Activated B cell treated with CpG ODN at 0.5 μM for 24 hours (primary cell): Measurements from ENCODE around the gene SUPT20HL1. TPM values are rescaled to one million over a fixed set of nuclear protein-coding genes. Genes with fewer than 3 reads are reported as not detected.
"Not testable (repeated sequence)": the region's sequence is repeated elsewhere in the genome, so short reads cannot be mapped to it uniquely, and the experiment has no call there.

Experiments used
- ATAC-seq: fragments of 200-7000 bp; cut with Tn5 transposase; one replicate; pipeline ENCODE4 v1.10.0; 2021; ENCODE audit warnings: low read depth, mild to moderate bottlenecking, moderate library complexity
- CTCF ChIA-PET: fragments of 350-600 bp; sonication (Branson Sonifier 250); formaldehyde crosslinking; loops from one replicate; lab custom pipeline; 2021; ENCODE audit warnings: antibody characterized with exemption; lab: Charles Lee
- POLR2A ChIA-PET: fragments of 350-600 bp; sonication (Branson Sonifier 250); formaldehyde crosslinking; loops from one replicate; lab custom pipeline; 2021; ENCODE audit warnings: antibody characterized with exemption; lab: Charles Lee
- DNase-seq: peaks from one replicate; pipeline ENCODE4 v3.0.0; 2022
- H3K27ac Mint-ChIP-seq: one replicate; pipeline ENCODE4 v1.8.0; 2020; ENCODE audit warnings: mixed read lengths
- H3K27me3 Mint-ChIP-seq: one replicate; pipeline ENCODE4 v1.8.0; 2021; ENCODE audit warnings: mixed read lengths
- H3K36me3 Mint-ChIP-seq: one replicate; pipeline ENCODE4 v1.8.0; 2021; ENCODE audit warnings: low read depth, mixed read lengths
- H3K4me1 Mint-ChIP-seq: one replicate; pipeline ENCODE4 v1.8.0; 2021; ENCODE audit warnings: mixed read lengths
- H3K4me3 Mint-ChIP-seq: one replicate; pipeline ENCODE4 v1.8.0; 2020; ENCODE audit warnings: mild to moderate bottlenecking, mixed read lengths
- H3K9me3 Mint-ChIP-seq: one replicate; pipeline ENCODE4 v1.8.0; 2020; ENCODE audit warnings: mixed read lengths
- CTCF ChIP-seq: fragments of 200-600 bp; IDR thresholded peaks from one replicate; pipeline ENCODE4 v1.8.0; 2022; ENCODE audit warnings: antibody characterized with exemption, mild to moderate bottlenecking
- intact Hi-C: fragments of 100-400 bp; cut with micrococcal nuclease; formaldehyde crosslinking; loops from one replicate; pipeline ENCODE4 v1.15.1; 2024
- total RNA-seq: library from RNA; stranded (reverse); gene quantifications from 2 replicates; pipeline ENCODE4 v1.2.3, GENCODE V29; 2022

The SUPT20HL1 gene
- total RNA-seq, 1 donor from 2014 or later = not detected

- no peaks in the 10 kb centered on the region for H3K36me3 Mint-ChIP-seq
Measured at GRCh38 chrX:24378706-24379105, 18.3 kb downstream of the SUPT20HL1 start.

GRCh38 chrX:24380262-24381187 is 20.1 kb downstream of the SUPT20HL1 start:
- H3K27ac Mint-ChIP-seq = no peak overlapping the region
- H3K27me3 Mint-ChIP-seq = peaks cover 3% of the 10 kb centered on the region
- ChIA-PET CTCF (no interaction called here), POLR2A (no interaction called here)
- no peaks in the 10 kb centered on the region for H3K4me1 Mint-ChIP-seq
- no peaks in the 10 kb centered on the region for H3K36me3 Mint-ChIP-seq
- ATAC-seq = no peak
- intact Hi-C loops = no loop called here
- no peak overlapping the region for H3K4me3 Mint-ChIP-seq
- H3K9me3 Mint-ChIP-seq = peaks cover 2% of the 10 kb centered on the region
- no peak for DNase-seq
- no peak for TF ChIP-seq CTCF

More at GRCh38 chrX:24378706-24379105, 18.3 kb downstream of the SUPT20HL1 start:
- ChIA-PET POLR2A (no interaction called here), CTCF (no interaction called here)
- Mint-ChIP-seq H3K4me3 (no peak overlapping the region), H3K4me1 (no peaks in the 10 kb centered on the region), H3K27me3 (peaks cover 1% of the 10 kb centered on the region), H3K27ac (no peak overlapping the region), H3K9me3 (no peaks in the 10 kb centered on the region)
- no peak for TF ChIP-seq CTCF
- intact Hi-C loops = no loop called here
- ATAC-seq (no peak), DNase-seq (no peak)

GRCh38 chrX:24382315-24382714 is 21.9 kb downstream of the SUPT20HL1 start:
- intact Hi-C loops, DNase-seq, H3K4me3 Mint-ChIP-seq, ATAC-seq, H3K27me3 Mint-ChIP-seq, H3K27ac Mint-ChIP-seq, POLR2A ChIA-PET, H3K9me3 Mint-ChIP-seq, H3K4me1 Mint-ChIP-seq, H3K36me3 Mint-ChIP-seq: not testable (repeated sequence)
- CTCF ChIA-PET = interaction anchor here (1.9 kb wide), 1 partner anchor 11 kb away, joined by 5 read pairs; no protein-coding TSS in a partner anchor

GRCh38 chrX:24387724-24388123 is 27.3 kb downstream of the SUPT20HL1 start:
- Mint-ChIP-seq H3K4me3 (no peak overlapping the region), H3K36me3 (no peaks in the 10 kb centered on the region), H3K4me1 (no peaks in the 10 kb centered on the region), H3K9me3 (peaks cover 2% of the 10 kb centered on the region), H3K27me3 (peaks cover 10% of the 10 kb centered on the region), H3K27ac (no peak overlapping the region)
- POLR2A ChIA-PET = no interaction called here
- no peak for ATAC-seq
- no peak for DNase-seq
- intact Hi-C loops = no loop called here
- TF ChIP-seq CTCF = no peak
- CTCF ChIA-PET = interaction anchor here (1.0 to 2.8 kb wide), 2 partner anchors 18 to 112 kb away, joined by 3 to 8 read pairs; no protein-coding TSS in a partner anchor

- H3K36me3 Mint-ChIP-seq = no peaks in the 10 kb centered on the region
- POLR2A ChIA-PET = no interaction called here
- ATAC-seq = no peak
- TF ChIP-seq CTCF = no peak
- H3K4me3 Mint-ChIP-seq = no peak overlapping the region
- no peak overlapping the region for H3K27ac Mint-ChIP-seq
- no peaks in the 10 kb centered on the region for H3K9me3 Mint-ChIP-seq
- peaks cover 7% of the 10 kb centered on the region for H3K27me3 Mint-ChIP-seq
- no peaks in the 10 kb centered on the region for H3K4me1 Mint-ChIP-seq
- CTCF ChIA-PET = no interaction called here
- no peak for DNase-seq
- intact Hi-C loops = loop anchor here (10.0 kb wide), 1 partner anchor 753 kb away; no protein-coding TSS in a partner anchor
Measured at GRCh38 chrX:24391389-24391788, 30.9 kb downstream of the SUPT20HL1 start.
